ENCODE measurements around the gene ZBED6. TPM values are rescaled to one million over a fixed set of nuclear protein-coding genes. Genes with fewer than 3 reads are reported as not detected.
A peak's percentile ranks its signal among the peaks of the same experiment; 100 is the strongest.

Gene ZBED6
- total RNA-seq, 1 experiment from 2014 or later: 13.4 TPM

DNA sequence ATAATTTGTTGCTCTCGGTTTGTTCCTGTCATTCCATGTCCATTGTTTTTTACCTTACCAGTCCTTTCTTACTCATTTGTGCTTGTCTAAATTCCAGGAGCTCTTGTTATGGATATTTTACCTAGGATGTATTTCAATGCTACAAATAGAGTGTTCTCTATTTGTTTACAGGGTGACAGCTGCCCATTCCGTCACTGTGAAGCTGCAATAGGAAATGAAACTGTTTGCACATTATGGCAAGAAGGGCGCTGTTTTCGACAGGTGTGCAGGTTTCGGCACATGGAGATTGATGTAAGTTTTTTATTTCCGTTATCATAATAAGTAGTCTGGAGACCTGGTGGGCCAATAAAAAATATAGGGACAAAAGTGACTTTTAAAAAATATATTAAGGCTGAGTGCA lies 23.0 kb downstream of the ZBED6 start:
- H3K9me3 Mint-ChIP-seq: no peaks in the 10 kb centered on the region
- no peaks in the 10 kb centered on the region for H3K27me3 Mint-ChIP-seq (ENCODE audit: low read depth)
- ATAC-seq (no peak), DNase-seq (ENCODE audit: low spot score) (no peak)
- ChIA-PET CTCF (interaction anchor here (0.6 kb wide), 1 partner anchor 24 kb away, joined by 8 read pairs; no protein-coding TSS in a partner anchor), POLR2A (no interaction called here)
- no peaks in the 10 kb centered on the region for H3K4me1 Mint-ChIP-seq
- peaks cover 67% of the 10 kb centered on the region for H3K36me3 Mint-ChIP-seq
- H3K4me3 Mint-ChIP-seq: no peak overlapping the region
- TF ChIP-seq SP1 (CRISPR knock-in tag; conservative IDR thresholded peaks at IDR 0.05) (no peak), ELF4 (CRISPR knock-in tag; IDR thresholded peaks at IDR 0.05; ENCODE audit: low read depth) (no peak), SOX15 (CRISPR knock-in tag; IDR thresholded peaks at IDR 0.05) (no peak), RORB (CRISPR knock-in tag; IDR thresholded peaks at IDR 0.05) (no peak), TCF7 (CRISPR knock-in tag; IDR thresholded peaks at IDR 0.05; ENCODE audit: low read depth) (no peak), NFYB (CRISPR knock-in tag; conservative IDR thresholded peaks at IDR 0.05; ENCODE audit: low read depth) (no peak), FOXK1 (CRISPR knock-in tag; IDR thresholded peaks at IDR 0.05) (no peak), ZNF138 (CRISPR knock-in tag; conservative IDR thresholded peaks at IDR 0.05) (no peak), CREB1 (CRISPR knock-in tag; IDR thresholded peaks at IDR 0.05) (no peak), KAT7 (CRISPR knock-in tag; IDR thresholded peaks at IDR 0.05; ENCODE audit: borderline replicate concordance) (no peak), CBFB (CRISPR knock-in tag; IDR thresholded peaks at IDR 0.05; ENCODE audit: low read depth) (no peak)
- TF ChIP-seq, protein P1, sequence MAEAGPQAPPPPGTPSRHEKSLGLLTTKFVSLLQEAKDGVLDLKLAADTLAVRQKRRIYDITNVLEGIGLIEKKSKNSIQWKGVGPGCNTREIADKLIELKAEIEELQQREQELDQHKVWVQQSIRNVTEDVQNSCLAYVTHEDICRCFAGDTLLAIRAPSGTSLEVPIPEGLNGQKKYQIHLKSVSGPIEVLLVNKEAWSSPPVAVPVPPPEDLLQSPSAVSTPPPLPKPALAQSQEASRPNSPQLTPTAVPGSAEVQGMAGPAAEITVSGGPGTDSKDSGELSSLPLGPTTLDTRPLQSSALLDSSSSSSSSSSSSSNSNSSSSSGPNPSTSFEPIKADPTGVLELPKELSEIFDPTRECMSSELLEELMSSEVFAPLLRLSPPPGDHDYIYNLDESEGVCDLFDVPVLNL (CRISPR knock-in tag; IDR thresholded peaks at IDR 0.05; ENCODE audit: borderline replicate concordance, low read depth): no peak
- TF ChIP-seq, protein P2, sequence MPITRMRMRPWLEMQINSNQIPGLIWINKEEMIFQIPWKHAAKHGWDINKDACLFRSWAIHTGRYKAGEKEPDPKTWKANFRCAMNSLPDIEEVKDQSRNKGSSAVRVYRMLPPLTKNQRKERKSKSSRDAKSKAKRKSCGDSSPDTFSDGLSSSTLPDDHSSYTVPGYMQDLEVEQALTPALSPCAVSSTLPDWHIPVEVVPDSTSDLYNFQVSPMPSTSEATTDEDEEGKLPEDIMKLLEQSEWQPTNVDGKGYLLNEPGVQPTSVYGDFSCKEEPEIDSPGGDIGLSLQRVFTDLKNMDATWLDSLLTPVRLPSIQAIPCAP (CRISPR knock-in tag; IDR thresholded peaks at IDR 0.05): no peak
- TF ChIP-seq, protein P3, sequence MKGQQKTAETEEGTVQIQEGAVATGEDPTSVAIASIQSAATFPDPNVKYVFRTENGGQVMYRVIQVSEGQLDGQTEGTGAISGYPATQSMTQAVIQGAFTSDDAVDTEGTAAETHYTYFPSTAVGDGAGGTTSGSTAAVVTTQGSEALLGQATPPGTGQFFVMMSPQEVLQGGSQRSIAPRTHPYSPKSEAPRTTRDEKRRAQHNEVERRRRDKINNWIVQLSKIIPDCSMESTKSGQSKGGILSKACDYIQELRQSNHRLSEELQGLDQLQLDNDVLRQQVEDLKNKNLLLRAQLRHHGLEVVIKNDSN (CRISPR knock-in tag; IDR thresholded peaks at IDR 0.05): no peak
- TF ChIP-seq, protein P4, sequence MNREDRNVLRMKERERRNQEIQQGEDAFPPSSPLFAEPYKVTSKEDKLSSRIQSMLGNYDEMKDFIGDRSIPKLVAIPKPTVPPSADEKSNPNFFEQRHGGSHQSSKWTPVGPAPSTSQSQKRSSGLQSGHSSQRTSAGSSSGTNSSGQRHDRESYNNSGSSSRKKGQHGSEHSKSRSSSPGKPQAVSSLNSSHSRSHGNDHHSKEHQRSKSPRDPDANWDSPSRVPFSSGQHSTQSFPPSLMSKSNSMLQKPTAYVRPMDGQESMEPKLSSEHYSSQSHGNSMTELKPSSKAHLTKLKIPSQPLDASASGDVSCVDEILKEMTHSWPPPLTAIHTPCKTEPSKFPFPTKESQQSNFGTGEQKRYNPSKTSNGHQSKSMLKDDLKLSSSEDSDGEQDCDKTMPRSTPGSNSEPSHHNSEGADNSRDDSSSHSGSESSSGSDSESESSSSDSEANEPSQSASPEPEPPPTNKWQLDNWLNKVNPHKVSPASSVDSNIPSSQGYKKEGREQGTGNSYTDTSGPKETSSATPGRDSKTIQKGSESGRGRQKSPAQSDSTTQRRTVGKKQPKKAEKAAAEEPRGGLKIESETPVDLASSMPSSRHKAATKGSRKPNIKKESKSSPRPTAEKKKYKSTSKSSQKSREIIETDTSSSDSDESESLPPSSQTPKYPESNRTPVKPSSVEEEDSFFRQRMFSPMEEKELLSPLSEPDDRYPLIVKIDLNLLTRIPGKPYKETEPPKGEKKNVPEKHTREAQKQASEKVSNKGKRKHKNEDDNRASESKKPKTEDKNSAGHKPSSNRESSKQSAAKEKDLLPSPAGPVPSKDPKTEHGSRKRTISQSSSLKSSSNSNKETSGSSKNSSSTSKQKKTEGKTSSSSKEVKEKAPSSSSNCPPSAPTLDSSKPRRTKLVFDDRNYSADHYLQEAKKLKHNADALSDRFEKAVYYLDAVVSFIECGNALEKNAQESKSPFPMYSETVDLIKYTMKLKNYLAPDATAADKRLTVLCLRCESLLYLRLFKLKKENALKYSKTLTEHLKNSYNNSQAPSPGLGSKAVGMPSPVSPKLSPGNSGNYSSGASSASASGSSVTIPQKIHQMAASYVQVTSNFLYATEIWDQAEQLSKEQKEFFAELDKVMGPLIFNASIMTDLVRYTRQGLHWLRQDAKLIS (CRISPR knock-in tag; IDR thresholded peaks at IDR 0.05; ENCODE audit: borderline replicate concordance): no peak
- TF ChIP-seq, protein P5, sequence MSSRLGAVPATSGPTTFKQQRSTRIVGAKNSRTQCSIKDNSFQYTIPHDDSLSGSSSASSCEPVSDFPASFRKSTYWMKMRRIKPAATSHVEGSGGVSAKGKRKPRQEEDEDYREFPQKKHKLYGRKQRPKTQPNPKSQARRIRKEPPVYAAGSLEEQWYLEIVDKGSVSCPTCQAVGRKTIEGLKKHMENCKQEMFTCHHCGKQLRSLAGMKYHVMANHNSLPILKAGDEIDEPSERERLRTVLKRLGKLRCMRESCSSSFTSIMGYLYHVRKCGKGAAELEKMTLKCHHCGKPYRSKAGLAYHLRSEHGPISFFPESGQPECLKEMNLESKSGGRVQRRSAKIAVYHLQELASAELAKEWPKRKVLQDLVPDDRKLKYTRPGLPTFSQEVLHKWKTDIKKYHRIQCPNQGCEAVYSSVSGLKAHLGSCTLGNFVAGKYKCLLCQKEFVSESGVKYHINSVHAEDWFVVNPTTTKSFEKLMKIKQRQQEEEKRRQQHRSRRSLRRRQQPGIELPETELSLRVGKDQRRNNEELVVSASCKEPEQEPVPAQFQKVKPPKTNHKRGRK (CRISPR knock-in tag; IDR thresholded peaks at IDR 0.05; ENCODE audit: borderline replicate concordance): no peak
- TF ChIP-seq, protein P6, sequence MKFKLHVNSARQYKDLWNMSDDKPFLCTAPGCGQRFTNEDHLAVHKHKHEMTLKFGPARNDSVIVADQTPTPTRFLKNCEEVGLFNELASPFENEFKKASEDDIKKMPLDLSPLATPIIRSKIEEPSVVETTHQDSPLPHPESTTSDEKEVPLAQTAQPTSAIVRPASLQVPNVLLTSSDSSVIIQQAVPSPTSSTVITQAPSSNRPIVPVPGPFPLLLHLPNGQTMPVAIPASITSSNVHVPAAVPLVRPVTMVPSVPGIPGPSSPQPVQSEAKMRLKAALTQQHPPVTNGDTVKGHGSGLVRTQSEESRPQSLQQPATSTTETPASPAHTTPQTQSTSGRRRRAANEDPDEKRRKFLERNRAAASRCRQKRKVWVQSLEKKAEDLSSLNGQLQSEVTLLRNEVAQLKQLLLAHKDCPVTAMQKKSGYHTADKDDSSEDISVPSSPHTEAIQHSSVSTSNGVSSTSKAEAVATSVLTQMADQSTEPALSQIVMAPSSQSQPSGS (CRISPR knock-in tag; IDR thresholded peaks at IDR 0.05; ENCODE audit: borderline replicate concordance, low read depth): no peak
- TF ChIP-seq, protein P7, sequence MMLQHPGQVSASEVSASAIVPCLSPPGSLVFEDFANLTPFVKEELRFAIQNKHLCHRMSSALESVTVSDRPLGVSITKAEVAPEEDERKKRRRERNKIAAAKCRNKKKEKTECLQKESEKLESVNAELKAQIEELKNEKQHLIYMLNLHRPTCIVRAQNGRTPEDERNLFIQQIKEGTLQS (CRISPR knock-in tag; conservative IDR thresholded peaks at IDR 0.05): no peak
- TF ChIP-seq, protein P8, sequence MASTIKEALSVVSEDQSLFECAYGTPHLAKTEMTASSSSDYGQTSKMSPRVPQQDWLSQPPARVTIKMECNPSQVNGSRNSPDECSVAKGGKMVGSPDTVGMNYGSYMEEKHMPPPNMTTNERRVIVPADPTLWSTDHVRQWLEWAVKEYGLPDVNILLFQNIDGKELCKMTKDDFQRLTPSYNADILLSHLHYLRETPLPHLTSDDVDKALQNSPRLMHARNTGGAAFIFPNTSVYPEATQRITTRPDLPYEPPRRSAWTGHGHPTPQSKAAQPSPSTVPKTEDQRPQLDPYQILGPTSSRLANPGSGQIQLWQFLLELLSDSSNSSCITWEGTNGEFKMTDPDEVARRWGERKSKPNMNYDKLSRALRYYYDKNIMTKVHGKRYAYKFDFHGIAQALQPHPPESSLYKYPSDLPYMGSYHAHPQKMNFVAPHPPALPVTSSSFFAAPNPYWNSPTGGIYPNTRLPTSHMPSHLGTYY (CRISPR knock-in tag; IDR thresholded peaks at IDR 0.05): no peak
- TF ChIP-seq, protein P9, sequence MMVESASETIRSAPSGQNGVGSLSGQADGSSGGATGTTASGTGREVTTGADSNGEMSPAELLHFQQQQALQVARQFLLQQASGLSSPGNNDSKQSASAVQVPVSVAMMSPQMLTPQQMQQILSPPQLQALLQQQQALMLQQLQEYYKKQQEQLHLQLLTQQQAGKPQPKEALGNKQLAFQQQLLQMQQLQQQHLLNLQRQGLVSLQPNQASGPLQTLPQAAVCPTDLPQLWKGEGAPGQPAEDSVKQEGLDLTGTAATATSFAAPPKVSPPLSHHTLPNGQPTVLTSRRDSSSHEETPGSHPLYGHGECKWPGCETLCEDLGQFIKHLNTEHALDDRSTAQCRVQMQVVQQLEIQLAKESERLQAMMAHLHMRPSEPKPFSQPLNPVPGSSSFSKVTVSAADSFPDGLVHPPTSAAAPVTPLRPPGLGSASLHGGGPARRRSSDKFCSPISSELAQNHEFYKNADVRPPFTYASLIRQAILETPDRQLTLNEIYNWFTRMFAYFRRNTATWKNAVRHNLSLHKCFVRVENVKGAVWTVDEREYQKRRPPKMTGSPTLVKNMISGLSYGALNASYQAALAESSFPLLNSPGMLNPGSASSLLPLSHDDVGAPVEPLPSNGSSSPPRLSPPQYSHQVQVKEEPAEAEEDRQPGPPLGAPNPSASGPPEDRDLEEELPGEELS (CRISPR knock-in tag; IDR thresholded peaks at IDR 0.05): no peak
- H3K27ac Mint-ChIP-seq: peak overlapping the region; percentile 19; the same call in 1 of the 2 replicates

All from WTC11 (cell line).